LNCaP clone FGC (cell line): ENCODE measurements around the gene CEP162.

Source experiments
- DNase-seq: peaks from one replicate; pipeline ENCODE4 v3.0.0-alpha.2; 2011; ENCODE audit warnings: low read depth
- H3K4me3 ChIP-seq: 2 replicates; pipeline ENCODE4 v1.5.1; 2011; ENCODE audit warnings: mild to moderate bottlenecking, low read depth, low read length, control low read depth
- TF ChIP-seq, protein P1 (sequence below): IDR thresholded peaks from 2 replicates; pipeline ENCODE4 v1.5.1; 2012; ENCODE audit warnings: mild to moderate bottlenecking; ENCODE audit not compliant: control insufficient read depth, insufficient read depth; ENCODE audit errors: extremely low read depth

The CEP162 gene

DNA sequence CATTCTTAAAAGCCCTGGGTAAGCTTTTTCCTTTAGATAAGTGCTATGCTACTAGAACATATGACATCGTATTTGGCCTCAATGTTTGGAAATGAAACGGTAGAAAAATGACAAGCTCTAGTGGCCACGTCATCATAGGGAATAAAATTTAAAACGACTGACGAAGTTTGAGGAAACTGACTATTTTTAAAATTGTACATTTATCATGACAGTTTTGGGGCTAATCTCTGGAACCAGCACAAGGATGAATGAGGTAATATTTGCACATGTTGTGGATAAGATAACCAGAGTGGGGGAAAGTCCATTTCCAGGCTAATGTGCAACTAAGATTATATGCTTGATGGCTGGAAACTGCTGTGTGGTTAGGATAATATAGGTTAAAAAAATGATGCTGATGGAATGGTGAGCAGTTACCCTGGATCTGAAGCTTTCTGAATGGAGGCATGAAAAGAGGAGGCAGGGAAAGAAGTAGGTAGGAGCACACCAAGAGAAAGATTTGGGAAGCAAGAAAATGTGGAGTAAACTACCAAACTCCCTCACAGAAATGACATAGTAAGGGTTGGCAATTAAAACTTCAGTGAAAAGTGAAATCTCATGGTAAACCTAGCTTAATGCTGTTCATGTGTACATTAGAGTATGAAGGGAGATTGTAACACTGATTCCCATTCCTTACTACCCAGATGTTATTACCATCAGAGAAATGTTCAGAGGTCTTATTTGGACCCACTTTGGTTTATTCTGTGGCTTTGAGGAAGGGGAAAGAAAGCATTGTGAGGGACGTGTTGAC is 42.7 kb upstream of the CEP162 start:
- no peak for DNase-seq
- TF ChIP-seq, protein P1, sequence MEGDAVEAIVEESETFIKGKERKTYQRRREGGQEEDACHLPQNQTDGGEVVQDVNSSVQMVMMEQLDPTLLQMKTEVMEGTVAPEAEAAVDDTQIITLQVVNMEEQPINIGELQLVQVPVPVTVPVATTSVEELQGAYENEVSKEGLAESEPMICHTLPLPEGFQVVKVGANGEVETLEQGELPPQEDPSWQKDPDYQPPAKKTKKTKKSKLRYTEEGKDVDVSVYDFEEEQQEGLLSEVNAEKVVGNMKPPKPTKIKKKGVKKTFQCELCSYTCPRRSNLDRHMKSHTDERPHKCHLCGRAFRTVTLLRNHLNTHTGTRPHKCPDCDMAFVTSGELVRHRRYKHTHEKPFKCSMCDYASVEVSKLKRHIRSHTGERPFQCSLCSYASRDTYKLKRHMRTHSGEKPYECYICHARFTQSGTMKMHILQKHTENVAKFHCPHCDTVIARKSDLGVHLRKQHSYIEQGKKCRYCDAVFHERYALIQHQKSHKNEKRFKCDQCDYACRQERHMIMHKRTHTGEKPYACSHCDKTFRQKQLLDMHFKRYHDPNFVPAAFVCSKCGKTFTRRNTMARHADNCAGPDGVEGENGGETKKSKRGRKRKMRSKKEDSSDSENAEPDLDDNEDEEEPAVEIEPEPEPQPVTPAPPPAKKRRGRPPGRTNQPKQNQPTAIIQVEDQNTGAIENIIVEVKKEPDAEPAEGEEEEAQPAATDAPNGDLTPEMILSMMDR, result no peak
- no peak overlapping the region for H3K4me3 ChIP-seq

DNA sequence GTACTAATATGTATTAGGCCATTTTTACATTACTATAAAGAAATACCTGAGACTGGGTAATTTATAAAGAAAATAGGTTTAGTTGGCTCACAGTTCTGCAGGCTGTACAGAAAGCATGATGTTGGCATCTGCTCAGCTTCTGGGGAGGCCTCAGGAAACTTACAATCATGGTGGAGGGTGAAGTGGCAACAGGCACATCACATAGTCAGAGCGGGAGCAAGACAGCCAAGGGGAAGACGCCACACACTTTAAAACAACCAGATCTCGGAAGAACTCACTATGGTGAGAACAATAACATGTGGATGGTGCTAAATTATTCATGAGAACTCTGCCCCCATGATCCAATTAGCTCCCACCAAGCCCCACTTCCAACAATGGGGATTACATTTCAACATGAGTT is 41.3 kb upstream of the CEP162 start:
- no peak overlapping the region for H3K4me3 ChIP-seq
- DNase-seq, result no peak
- TF ChIP-seq, protein P1, result no peak

DNA sequence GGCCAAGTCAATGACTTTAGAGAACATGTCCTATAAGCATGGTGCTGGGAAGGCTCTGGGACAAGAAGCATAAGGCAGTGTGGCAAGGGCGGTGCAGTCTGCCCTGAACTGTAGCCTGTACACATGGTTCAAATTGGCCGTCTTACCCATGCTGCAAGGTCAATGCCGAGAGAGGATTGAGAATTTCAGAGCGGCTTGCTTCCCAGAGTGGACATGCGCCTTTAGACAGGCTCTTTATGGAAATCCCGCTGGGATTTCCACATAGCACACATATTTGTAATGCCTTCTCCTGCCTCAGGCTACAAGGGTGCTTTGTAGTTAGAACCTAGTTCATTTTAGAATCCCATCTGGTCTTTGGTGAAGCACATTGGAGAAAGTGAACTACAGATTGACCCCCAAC is 36.1 kb upstream of the CEP162 start:
- DNase-seq, result no peak
- TF ChIP-seq, protein P1, result no peak
- H3K4me3 ChIP-seq, result no peak overlapping the region

DNA sequence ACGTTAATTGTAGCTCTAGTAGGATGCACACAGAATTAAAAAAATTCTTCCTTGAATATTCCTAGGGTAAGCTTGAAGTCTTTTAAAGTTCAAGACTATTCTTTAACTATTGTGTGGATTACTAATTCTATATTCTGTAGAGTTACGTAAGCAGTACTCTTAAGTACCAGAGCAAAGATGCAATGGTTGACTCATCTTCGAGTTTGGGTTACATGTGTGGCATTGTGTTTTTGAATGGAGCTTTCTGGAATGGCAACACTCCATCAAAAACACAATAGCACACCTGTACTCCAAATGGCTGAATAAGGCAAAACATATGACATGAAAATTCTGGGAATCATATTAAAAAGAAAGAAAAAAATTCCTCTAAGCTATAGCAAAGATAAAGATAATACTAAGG is 33.5 kb upstream of the CEP162 start:
- no peak overlapping the region for H3K4me3 ChIP-seq
- TF ChIP-seq, protein P1, result no peak
- DNase-seq, result no peak

DNA sequence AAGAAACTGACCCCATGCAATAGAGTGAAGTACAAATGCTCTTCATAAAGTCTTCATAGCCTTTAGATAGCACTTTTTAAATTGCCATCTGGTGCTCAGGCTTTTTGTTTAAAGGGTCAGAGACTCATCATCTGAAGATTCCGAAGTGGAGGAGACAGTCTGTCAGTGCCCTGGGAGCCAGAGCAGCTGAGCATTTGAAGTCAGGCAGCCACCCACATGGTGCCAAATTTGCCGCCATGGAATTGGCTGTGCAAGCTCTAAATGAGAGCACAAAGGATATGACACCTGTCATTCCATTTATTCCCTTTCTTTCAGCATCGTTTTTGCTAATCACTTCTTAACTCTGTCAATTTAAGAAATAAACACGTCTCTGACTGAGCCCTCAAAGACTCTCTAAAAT is 32.8 kb upstream of the CEP162 start:
- H3K4me3 ChIP-seq, result no peak overlapping the region
- DNase-seq, result no peak
- TF ChIP-seq, protein P1, result no peak

DNA sequence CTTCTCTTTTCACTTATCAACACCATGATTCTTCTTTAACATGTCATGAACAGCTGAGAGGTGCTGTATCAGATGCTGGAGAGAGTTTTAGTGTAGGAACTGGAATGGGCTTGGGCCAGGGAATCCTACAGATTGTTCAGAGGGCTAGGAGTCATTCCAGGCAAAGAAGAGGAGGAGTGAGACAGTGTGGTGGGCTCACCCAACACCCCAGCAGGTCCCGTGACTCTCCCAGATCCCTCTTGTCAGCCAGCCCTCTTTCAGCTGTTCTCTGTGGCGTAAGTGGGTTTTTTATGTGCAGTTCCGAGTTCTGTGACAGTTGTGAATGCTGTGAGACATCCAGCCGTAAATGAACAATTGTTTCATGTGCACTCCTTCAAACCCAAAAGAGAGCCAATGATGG is 31.4 kb upstream of the CEP162 start:
- DNase-seq, result no peak
- TF ChIP-seq, protein P1, result no peak
- H3K4me3 ChIP-seq, result no peak overlapping the region

DNA sequence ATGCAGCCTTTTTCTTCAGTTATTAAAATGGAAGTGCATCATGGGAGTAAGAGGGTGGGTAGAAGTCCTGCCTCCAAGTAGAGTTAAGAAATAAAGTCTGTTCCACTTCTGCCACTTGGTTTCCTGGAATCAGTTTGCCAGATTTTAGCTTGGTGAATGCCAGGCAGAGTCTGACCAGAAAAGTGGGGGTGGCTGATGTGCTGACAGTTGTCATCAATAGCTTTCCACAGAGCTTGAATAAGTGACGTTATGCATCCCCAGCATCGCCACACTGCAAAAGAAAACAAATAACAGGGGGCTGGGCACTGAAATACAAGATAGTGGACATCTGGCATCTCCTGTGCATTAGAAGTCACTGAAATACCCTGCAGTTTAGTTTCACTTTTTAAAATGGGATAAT is 30.8 kb upstream of the CEP162 start:
- TF ChIP-seq, protein P1, result no peak
- DNase-seq, result no peak
- H3K4me3 ChIP-seq, result no peak overlapping the region
